Muscle layer of duodenum (tissue), 2 donors: ENCODE measurements around the gene STX8.

Source experiments
- H3K27ac ChIP-seq: one replicate; pipeline ENCODE4 v1.7.0; 2013; ENCODE audit warnings: mild to moderate bottlenecking, low read length
- H3K27me3 ChIP-seq: one replicate; pipeline ENCODE4 v1.7.0; 2013; ENCODE audit warnings: low read depth, mild to moderate bottlenecking, control low read depth, low read length
- H3K36me3 ChIP-seq, 2 donors: one replicate each; pipeline ENCODE4 v1.7.0; 2013; ENCODE audit warnings: low read length in 2 of 2, control low read depth in 1 of 2, mild to moderate bottlenecking in 1 of 2; ENCODE audit not compliant: insufficient read depth in 2 of 2, control insufficient read depth in 1 of 2
- H3K4me1 ChIP-seq, 2 donors: one replicate each; pipeline ENCODE4 v1.7.0; 2013; ENCODE audit warnings: low read length in 2 of 2, mild to moderate bottlenecking in 2 of 2, control low read depth in 1 of 2, moderate library complexity in 1 of 2; ENCODE audit not compliant: insufficient read depth in 2 of 2, control insufficient read depth in 1 of 2
- H3K4me3 ChIP-seq, 2 donors: one replicate each; pipeline ENCODE4 v1.7.0; 2013; ENCODE audit warnings: low read length in 2 of 2, low read depth in 1 of 2, mild to moderate bottlenecking in 1 of 2
- H3K9me3 ChIP-seq, 2 donors: one replicate each; pipeline ENCODE4 v1.7.0; 2013; ENCODE audit warnings: low read length in 2 of 2, control low read depth in 1 of 2, mild to moderate bottlenecking in 1 of 2; ENCODE audit not compliant: control insufficient read depth in 1 of 2
- donor health status: healthy.

Gene STX8

GRCh38 chr17:9435165-9435564, 140.5 kb downstream of the STX8 start:
- H3K27ac ChIP-seq, result no peak overlapping the region

GRCh38 chr17:9434642-9435057, 141.0 kb downstream of the STX8 start:
- Histone ChIP-seq H3K9me3 (no peaks in the 10 kb centered on the region), H3K36me3 (no peaks in the 10 kb centered on the region), H3K4me1 (peaks cover 0 to 20% of the 10 kb centered on the region in 2 donors), H3K27me3 (no peaks in the 10 kb centered on the region), H3K27ac (no peak overlapping the region), H3K4me3 (no peak overlapping the region)

More at GRCh38 chr17:9435165-9435564, 140.5 kb downstream of the STX8 start:
- Histone ChIP-seq H3K27me3 (no peaks in the 10 kb centered on the region), H3K4me3 (no peak overlapping the region), H3K36me3 (no peaks in the 10 kb centered on the region), H3K9me3 (no peaks in the 10 kb centered on the region), H3K4me1 (peaks cover 0 to 20% of the 10 kb centered on the region in 2 donors)

- Histone ChIP-seq H3K4me1 (peaks cover 0 to 20% of the 10 kb centered on the region in 2 donors), H3K27ac (peak overlapping the region; percentile 50)
Observed at GRCh38 chr17:9432934-9433421, 142.6 kb downstream of the STX8 start.

GRCh38 chr17:9432134-9432885, 143.3 kb downstream of the STX8 start:
- H3K4me3 ChIP-seq, result peak overlapping the region in 1 of 2 donors; percentile 19
- peak overlapping the region; percentile 50 for H3K27ac ChIP-seq
- H3K27me3 ChIP-seq, result no peaks in the 10 kb centered on the region
- H3K9me3 ChIP-seq, result no peaks in the 10 kb centered on the region
- no peaks in the 10 kb centered on the region for H3K36me3 ChIP-seq
- peaks cover 0 to 20% of the 10 kb centered on the region in 2 donors for H3K4me1 ChIP-seq

More at GRCh38 chr17:9432934-9433421, 142.6 kb downstream of the STX8 start:
- no peaks in the 10 kb centered on the region for H3K36me3 ChIP-seq
- no peaks in the 10 kb centered on the region for H3K9me3 ChIP-seq
- H3K4me3 ChIP-seq, result peak overlapping the region in 1 of 2 donors; percentile 19
- no peaks in the 10 kb centered on the region for H3K27me3 ChIP-seq

- H3K27ac ChIP-seq, result peak overlapping the region; percentile 50
Observed at GRCh38 chr17:9431620-9432019, 144.0 kb downstream of the STX8 start.

GRCh38 chr17:9427465-9428315, 147.9 kb downstream of the STX8 start:
- no peaks in the 10 kb centered on the region for H3K36me3 ChIP-seq
- no peaks in the 10 kb centered on the region for H3K27me3 ChIP-seq
- H3K4me1 ChIP-seq, result peaks cover 0 to 13% of the 10 kb centered on the region in 2 donors
- H3K27ac ChIP-seq, result no peak overlapping the region
- H3K4me3 ChIP-seq, result no peak overlapping the region
- no peaks in the 10 kb centered on the region for H3K9me3 ChIP-seq

More at GRCh38 chr17:9431620-9432019, 144.0 kb downstream of the STX8 start:
- Histone ChIP-seq H3K27me3 (no peaks in the 10 kb centered on the region), H3K4me1 (peaks cover 0 to 20% of the 10 kb centered on the region in 2 donors), H3K36me3 (no peaks in the 10 kb centered on the region), H3K9me3 (no peaks in the 10 kb centered on the region), H3K4me3 (no peak overlapping the region)

GRCh38 chr17:9424071-9424640, 151.5 kb downstream of the STX8 start:
- Histone ChIP-seq H3K36me3 (no peaks in the 10 kb centered on the region), H3K4me1 (no peaks in the 10 kb centered on the region), H3K27ac (no peak overlapping the region), H3K27me3 (no peaks in the 10 kb centered on the region), H3K9me3 (no peaks in the 10 kb centered on the region), H3K4me3 (no peak overlapping the region)

GRCh38 chr17:9421525-9421924, 154.1 kb downstream of the STX8 start:
- Histone ChIP-seq H3K27me3 (no peaks in the 10 kb centered on the region), H3K4me3 (no peak overlapping the region), H3K9me3 (no peaks in the 10 kb centered on the region), H3K4me1 (no peaks in the 10 kb centered on the region), H3K36me3 (no peaks in the 10 kb centered on the region), H3K27ac (no peak overlapping the region)

GRCh38 chr17:9419932-9420453, 155.6 kb downstream of the STX8 start:
- Histone ChIP-seq H3K4me3 (no peak overlapping the region), H3K27me3 (no peaks in the 10 kb centered on the region), H3K9me3 (no peaks in the 10 kb centered on the region), H3K4me1 (no peaks in the 10 kb centered on the region), H3K36me3 (no peaks in the 10 kb centered on the region), H3K27ac (no peak overlapping the region)

- no peaks in the 10 kb centered on the region for H3K27me3 ChIP-seq
- H3K36me3 ChIP-seq, result no peaks in the 10 kb centered on the region
- H3K27ac ChIP-seq, result no peak overlapping the region
- H3K4me3 ChIP-seq, result no peak overlapping the region
- H3K9me3 ChIP-seq, result no peaks in the 10 kb centered on the region
- H3K4me1 ChIP-seq, result peaks cover 0 to 5% of the 10 kb centered on the region in 2 donors
Observed at GRCh38 chr17:9414471-9414870, 161.1 kb downstream of the STX8 start.

- no peak overlapping the region for H3K27ac ChIP-seq
- H3K27me3 ChIP-seq, result no peaks in the 10 kb centered on the region
- H3K4me1 ChIP-seq, result peaks cover 0 to 13% of the 10 kb centered on the region in 2 donors
- H3K36me3 ChIP-seq, result no peaks in the 10 kb centered on the region
- H3K4me3 ChIP-seq, result no peak overlapping the region
- no peaks in the 10 kb centered on the region for H3K9me3 ChIP-seq
Observed at GRCh38 chr17:9410737-9411136, 164.9 kb downstream of the STX8 start.
